Activated T-cell treated with anti-CD3 and anti-CD28 coated beads, Interleukin-2, amount 50 U/mL, for 1 hour (primary cell): ENCODE data around the gene ERG28.
A peak's percentile ranks its signal among the peaks of the same experiment; 100 is the strongest.
"Not testable (repeated sequence)": the region's sequence is repeated elsewhere in the genome, so short reads cannot be mapped to it uniquely, and the experiment has no call there.

Experiments
- DNase-seq: peaks from one replicate; pipeline ENCODE4 v3.0.0-alpha.2; 2020

The ERG28 gene

DNA sequence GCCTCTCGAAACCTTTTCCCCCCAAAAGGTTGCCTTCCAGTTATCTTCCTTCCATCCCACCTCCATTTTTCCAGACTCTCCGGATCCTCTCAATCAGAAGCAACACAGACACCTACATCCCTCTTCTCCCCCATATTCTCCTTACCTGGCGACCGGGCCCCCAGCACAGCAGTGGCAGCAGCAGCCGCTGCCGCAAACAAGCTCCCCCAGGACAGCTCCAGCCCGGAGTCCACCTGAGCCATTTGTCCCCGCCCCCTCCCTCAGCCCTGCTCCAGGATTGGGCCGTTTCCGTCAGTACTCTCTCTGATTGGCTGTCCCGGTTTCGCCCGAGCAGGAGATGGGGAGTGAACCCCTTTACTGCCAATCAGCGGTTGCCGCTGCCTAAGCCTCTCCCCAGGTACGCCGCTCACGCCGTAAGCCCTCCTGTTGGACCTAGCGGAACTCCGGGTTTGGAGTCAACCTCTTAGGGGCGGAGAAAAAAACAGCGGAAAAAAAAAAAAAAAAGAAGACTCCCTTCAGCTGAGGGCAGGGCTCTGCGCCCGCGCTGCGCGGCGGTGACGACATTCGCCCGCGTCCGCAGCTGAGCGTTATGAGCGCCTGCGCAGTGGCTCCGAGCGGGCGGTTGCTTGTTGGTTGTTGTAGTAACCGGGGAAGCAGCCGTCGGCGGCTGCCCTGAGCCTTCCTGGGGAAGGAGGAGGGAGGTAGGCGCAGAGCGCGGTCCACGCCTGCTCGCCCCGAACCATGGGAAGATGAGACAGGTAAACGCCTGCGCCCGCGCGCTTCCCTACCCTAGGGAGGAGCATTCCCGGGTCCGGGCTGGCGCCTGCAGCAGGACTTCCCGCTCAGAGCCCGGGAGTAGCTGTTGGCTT lies at the start of gene ERG28, which contains the start of gene TTLL5:
TSS of gene ERG28 (minus strand) at position 247 of the 869 bp plus-strand sequence. CDS start 3,374 bp downstream, outside the sequence.
TSS of gene TTLL5 (plus strand) at position 617 of the 869 bp plus-strand sequence. CDS start 1,904 bp downstream, outside the sequence.
- DNase-seq: peak; percentile 97

- DNase-seq: peak; percentile 54
Observed at GRCh38 chr14:75709207-75709812, 48.6 kb upstream of the ERG28 start.

DNA sequence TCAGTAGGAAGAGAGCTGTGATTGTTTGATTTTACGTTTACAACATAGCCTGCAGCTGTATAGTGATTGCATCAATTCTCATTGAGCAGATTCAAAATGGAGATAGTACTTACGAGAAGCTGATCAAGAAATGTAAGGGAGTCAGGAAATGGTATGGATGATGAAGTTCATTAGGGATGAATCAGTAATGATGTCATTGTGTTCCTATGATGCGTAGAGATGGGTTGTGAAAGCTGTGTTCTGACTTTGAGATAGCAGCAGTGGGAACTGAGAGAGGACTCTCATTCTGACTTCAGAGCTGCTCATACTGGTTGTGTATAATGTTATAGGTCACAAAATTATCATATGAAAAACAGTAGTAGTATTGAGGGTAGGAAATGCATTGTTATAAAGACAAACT lies 44.3 kb upstream of the ERG28 start:
- DNase-seq: no peak

DNA sequence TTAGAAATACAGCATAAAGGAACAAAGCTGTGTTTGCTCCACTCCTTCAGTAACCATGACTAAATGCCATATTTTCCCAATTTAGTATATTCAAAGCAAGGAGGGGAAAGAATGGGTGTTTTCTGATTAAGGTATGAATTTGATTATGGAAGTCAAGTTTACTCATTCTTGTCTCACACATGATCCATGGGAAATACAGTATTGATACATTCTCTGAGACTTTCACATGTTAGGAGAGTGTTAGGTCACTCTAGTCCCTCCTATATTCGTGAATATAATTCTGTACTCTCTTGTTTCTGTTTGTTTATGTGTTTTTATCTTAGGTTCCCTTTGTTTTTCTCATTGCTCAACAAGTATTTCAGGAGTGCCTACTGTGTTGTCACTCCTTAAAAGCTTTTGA lies 42.8 kb upstream of the ERG28 start:
- DNase-seq: no peak

DNA sequence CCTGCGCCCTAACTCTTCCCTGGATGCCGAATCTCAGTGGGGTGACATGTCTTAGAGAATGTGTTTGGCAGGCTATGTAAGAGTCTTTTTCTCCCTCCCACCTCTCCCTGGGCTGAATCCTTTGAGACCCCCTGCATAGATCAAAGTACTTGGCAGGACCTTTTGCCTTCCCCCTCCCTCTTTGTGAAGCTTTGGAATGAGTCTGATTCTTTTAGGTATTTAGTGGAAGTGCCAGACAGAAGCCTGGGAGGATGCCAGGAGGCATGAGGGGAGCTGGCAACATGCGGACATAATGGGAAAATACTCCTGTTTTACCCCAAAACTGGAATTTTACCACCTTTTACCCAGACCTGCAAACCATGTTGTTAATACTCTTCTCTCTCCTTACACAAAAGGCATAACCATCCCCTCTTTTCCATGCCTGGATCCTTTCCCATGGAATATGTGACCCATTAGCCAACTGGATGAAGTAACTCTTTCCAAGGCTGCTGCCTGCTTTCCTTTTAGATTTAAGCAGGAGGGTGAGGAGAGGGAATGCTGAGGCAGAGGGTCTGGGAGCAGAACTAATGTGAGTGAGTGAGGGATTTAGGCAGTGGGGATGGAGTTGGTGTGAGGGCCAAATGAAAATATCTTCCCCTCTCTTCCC lies 42.1 kb upstream of the ERG28 start:
- DNase-seq: no peak

DNA sequence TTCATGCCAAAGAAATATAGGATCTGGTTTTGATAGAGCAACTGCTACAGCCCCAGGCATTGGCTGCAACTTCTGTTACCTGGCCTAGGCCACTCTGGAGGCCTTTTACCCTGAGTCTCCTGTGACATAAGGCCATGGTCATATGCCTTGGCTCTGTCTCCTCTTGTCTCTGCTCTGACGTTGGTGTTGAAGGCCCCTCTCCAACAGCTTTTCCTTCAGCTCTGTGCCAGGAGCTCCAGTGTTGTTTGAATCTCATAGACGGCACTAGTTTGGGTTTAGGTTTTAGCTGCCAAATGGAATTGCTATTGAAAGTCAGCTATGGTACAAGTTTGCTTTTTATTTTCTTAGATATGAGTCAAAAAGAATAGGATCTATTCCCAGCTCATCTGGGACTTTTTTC lies 41.4 kb upstream of the ERG28 start:
- DNase-seq: no peak

DNA sequence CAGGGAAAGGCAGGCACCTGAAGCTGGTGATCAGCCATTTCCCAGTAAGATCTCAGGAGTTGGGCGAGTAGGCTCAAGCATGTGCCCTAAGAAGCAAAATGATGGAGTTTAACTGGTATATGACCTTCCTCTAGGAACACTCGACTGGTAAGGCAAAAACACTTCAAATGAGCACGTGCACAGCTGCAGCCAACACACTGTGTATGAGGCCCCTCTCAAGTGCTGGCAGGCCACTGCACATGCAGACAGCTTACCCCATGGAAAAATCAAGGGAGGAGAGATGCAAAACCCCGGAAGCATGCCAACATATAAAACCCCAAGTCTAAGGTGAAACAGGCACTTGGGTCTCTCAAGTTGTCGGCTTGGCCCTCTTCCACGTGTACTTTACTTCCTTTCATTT lies 39.6 kb upstream of the ERG28 start:
- no peak for DNase-seq

- DNase-seq: no peak
Observed at GRCh38 chr14:75699331-75699730, 38.7 kb upstream of the ERG28 start.

DNA sequence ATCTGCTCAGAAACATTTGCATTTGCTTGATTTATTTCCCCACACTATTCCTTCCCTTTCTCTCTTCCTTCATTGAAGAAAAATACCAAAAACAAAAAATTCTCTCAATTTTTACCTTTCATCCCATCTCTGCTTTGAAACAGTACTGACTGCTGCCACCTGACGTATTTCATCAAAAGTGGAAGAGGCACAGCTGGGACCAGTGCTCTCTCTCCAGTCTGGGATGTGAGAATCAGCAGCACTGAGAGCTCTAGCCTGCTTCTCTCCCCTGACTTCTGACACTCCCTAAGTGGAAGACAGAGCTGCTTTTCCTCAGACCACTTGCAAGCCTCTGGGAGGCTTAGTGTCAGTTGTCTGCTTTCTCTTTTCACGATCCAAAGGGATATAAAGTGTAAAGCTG lies 37.2 kb upstream of the ERG28 start:
- no peak for DNase-seq

DNA sequence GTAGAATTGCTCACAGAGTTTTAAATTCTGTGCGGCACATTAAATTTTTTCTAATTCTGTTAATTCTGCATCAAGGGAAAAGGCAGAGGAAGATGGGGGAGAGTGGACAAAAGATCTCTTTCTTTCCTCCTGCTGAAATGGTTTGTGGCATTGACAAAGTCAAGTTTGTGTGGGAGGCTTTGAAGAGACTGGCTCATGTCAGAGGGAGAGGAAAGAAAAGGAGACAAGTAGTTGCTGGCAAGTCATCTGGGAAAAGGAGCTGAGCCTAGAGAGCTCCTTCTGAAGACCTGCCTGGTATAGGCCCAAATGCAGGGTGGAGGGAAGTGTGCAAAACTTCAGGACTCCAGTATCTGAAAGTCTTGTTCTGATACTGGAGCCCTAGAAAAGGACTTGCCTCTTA lies 36.7 kb upstream of the ERG28 start:
- no peak for DNase-seq

DNA sequence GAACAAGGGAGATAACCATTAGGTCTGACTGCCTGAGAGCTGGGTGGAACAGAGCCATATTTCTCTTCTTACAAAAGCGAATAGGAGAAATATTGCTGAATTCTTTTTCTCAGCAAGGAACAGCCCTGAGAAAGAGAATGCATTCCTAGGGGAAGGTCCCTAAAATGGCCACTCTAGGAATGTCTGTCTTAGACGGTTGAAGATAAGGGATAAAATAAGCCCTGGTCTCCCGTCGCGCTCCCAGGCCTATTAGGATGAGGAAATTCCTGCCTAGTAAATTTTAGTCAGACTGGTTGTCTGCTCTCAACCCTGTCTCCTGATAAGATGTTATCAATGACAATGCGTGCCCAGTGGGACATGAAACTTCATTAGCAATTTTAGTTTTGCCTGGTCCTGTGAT lies 34.3 kb upstream of the ERG28 start:
- not testable (repeated sequence) for DNase-seq

DNA sequence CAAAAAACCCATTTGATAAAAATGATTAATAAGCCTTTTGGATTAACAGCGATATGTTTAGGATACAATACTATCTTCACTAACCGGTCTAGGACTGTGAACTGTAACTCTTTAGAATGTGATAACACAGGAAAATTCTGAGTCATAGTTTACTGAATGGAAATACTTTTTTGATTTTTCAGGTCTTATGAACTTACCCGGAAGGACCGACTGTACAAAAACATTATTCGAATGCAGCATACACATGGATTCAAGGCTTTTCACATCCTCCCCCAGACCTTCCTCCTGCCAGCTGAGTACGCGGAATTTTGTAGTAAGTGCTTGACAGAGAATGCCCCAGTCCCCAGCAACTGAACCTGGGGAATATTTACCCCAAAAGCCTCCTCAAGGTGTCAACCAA lies 29.3 kb upstream of the ERG28 start:
- no peak for DNase-seq

- DNase-seq: no peak
Observed at GRCh38 chr14:75689012-75689411, 28.3 kb upstream of the ERG28 start.

GRCh38 chr14:75685910-75686309 lies 25.2 kb upstream of the ERG28 start:
- DNase-seq: no peak

GRCh38 chr14:75675265-75675960 lies 14.7 kb upstream of the ERG28 start:
- no peak for DNase-seq

DNA sequence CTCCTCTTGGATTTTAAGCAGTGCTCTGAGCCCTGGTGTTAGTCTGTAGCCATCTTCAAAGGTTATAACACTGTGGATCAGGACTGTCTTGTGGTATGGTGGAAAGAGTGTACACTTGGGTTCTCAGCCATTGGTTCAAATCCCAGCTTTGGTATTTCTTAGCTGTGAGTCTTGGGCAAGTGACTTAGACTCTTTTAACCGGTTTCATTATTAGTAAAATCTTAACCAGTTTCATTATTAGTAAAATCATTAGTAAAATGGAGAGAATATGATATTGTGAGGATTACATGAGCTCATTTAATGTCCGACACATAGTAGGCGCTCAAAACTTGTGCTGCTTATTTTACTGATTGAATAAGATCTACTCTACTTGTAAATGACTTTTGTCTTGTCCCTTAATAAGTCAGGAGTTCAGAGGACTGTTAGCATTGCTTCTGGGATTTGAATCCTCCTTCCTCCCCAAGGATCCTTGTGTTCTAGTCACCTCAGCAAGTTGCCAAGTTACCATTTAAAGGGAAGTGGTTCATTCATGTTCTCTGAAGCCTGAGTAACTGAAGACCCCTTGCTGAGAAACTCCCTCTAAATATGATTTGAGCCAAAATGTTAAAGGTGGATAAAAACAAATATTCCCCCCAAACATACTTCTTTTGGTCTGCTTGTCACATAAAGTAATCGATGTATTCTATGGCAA lies 12.8 kb upstream of the ERG28 start:
- DNase-seq: no peak

GRCh38 chr14:75672605-75673192 lies 12.0 kb upstream of the ERG28 start:
- DNase-seq: no peak

DNA sequence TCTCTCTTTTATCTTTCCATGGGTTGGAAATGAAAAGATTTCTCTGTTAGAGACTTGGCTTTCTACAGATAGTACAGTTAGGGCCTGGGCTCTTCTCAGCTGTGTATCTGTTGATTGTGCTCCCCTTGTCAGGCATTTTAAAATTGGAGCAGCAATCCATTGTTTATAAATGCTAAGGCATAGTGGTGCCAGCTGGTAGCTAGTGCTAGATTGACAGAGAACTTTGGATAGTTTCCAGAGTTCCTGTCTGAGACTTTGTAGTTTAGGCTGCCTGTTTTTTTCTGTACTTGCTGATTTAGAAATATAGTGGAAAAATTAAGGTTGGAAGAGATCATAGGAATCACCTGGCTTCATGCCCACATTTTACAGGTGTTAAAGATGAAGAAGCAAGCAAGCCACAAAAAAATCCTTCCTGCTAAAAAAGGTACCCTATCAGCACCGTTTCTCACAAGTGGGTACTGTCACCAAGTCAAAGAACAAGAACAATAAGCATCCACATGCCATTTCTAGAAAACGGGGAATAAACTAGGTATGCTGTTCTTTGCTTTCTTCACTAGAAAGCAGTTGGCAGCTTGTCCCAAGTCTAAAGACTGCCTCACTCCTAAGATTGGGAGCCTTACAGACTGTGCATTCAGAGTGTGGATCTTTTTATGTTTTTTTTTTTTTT lies 6.6 kb upstream of the ERG28 start:
- no peak for DNase-seq

DNA sequence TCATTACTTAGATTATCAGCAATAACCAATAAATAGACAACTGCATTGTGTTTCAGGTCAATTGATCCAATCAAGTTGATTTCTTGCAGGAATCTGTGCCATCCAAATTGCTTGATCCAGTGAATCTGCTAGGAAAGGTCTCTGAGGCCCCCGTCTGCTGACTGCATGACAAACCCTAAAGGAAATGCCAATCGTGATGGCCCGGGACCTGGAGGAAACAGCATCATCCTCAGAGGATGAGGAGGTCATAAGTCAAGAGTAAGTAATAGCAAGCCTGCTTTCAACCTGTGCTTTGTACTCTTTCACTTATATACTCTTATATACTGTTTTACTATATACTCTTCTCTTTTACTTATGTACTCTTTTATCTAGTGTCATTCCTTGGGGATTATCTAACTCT lies 2.3 kb upstream of the ERG28 start:
- DNase-seq: no peak

GRCh38 chr14:75661499-75661814 lies 781 bp upstream of the ERG28 start:
- DNase-seq: no peak

GRCh38 chr14:75660238-75660629 lies 442 bp downstream of the ERG28 start:
- DNase-seq: no peak

- DNase-seq: no peak
Observed at GRCh38 chr14:75658957-75659356, 1.7 kb downstream of the ERG28 start.
